Hematopoietic multipotent progenitor cell (in vitro differentiated cells): ENCODE results near the gene PRRC2A. TPM values are rescaled to one million over a fixed set of nuclear protein-coding genes. Genes with fewer than 3 reads are reported as not detected.

Experiments
- DNase-seq, 3 donors: peaks; one replicate each; pipeline ENCODE4 v3.0.0-alpha.2; 2011 to 2015; ENCODE audit warnings: low read depth in 2 of 3, low spot score in 2 of 3
- small RNA-seq: library from RNA; depleted of rRNA; stranded (forward); fragments of <200 nt; gene quantifications from one replicate; pipeline ENCODE3, GENCODE V24; 2012
- total RNA-seq: library from RNA; depleted of rRNA; stranded (reverse); fragments of >200 nt; gene quantifications from one replicate; pipeline ENCODE4 v1.2.3, GENCODE V29; 2012

PRRC2A gene
- total RNA-seq, 1 donor = 117 TPM

- DNase-seq = peak in 1 of 3 donors; percentile 21
Measured at GRCh38 chr6:31663961-31664789, 43.7 kb downstream of the PRRC2A start.

- DNase-seq = peak; percentile 84 to 94 (median 91)
Measured at GRCh38 chr6:31664790-31665500, 44.4 kb downstream of the PRRC2A start, which contains the start of gene GPANK1. Gene GPANK1, minus strand, starts transcription at chr6:31664997. Its CDS starts 519 bp downstream, at chr6:31664478.

DNA sequence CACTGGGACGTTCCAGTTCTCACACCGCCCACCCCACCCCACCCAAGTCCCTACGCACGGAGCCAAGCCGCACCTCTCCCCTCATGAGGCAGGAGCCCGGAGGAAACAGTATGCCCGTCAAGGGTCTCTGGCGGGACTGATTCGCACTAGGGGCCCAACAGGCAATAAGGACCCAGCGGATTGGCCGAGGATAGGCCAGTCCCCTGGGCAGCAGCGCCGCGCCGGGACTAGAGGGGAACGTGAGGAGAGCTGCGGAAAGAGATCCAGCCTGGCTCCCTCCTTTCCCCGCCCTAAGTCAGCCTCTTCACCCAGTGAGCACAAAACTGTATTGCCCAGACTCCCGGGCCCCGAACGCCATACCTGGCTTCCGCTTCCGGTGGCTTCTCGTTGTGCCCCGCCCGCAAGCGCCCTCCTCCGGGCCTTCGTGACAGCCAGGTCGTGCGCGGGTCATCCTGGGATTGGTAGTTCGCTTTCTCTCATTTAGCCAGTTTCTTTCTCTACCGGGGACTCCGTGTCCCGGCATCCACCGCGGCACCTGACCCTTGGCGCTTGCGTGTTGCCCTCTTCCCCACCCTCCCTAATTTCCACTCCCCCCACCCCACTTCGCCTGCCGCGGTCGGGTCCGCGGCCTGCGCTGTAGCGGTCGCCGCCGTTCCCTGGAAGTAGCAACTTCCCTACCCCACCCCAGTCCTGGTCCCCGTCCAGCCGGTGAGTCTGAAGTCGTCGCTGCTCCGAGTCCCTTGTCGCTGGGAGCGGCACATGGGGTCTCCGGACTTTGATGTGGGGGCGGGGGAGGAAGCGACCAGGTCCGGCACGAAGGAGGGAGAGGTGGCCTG lies 45.2 kb downstream of the PRRC2A start, which contains the start of gene CSNK2B:
Gene CSNK2B, plus strand, starts transcription at position 580 of the 836 bp plus-strand sequence. CDS start 752 bp downstream, outside the sequence.
- peak; percentile 89 to 99 (median 98) for DNase-seq

GRCh38 chr6:31666337-31666965 lies 45.9 kb downstream of the PRRC2A start:
- DNase-seq = no peak

GRCh38 chr6:31669676-31670075 lies 49.2 kb downstream of the PRRC2A start, which contains the start of gene LY6G5B:
Gene LY6G5B, plus strand, starts transcription at chr6:31669976. Its CDS starts 975 bp downstream, at chr6:31670951.
- DNase-seq = no peak

DNA sequence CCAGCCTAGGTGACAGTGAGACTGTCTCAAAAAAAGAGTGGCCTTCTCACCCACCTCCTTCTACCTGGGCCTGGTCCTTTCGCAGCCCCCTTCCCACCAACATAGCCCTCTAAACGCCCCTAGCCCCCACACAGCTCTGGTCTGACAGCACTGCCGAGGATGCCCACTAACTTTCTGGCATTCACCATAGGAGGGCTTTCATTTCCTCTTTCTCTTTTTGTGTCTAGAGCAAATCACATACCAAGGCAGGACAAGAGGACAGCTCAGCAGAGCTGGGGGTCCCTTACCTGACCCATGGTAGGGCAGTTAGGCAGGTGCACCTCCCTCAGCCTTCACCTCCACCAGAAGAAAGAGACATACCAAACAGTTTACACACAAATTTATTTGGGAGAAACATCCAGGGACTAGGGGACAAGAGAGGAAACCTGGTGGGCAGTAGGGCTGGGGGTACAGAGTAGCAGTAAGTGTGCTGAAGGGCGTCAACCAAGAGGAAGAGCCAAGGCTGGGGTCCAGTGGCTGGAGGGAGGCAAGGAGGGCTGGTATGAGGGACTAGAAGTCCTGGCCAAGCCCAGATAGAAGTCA lies 55.9 kb downstream of the PRRC2A start:
- no peak for DNase-seq

DNA sequence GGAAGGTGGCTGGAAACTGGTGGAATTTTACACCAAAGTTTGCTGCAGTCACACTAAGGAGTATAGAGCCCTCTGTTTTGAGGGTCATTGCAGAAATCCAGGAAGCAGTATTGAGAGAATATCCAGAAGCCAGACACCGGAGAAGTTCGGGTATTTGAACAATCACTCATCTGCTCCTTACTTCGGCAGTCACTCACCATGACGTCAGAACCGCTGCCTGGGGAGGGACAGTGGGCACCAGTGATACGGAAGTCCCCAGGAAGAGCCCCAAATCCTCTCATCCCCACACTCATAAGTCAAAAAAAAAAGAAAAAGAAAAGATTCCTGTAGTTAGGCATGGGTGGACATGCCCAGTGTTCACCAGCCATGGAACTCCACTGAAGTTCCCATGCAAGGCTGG lies 56.4 kb downstream of the PRRC2A start:
- DNase-seq = no peak

- DNase-seq = no peak
Measured at GRCh38 chr6:31677955-31678354, 57.4 kb downstream of the PRRC2A start.

- DNase-seq = peak; percentile 41 to 69 (median 62)
Measured at GRCh38 chr6:31680226-31681134, 60.0 kb downstream of the PRRC2A start, which contains the start of gene LY6G5C. Gene LY6G5C, minus strand, starts transcription at chr6:31681067. Its CDS starts 694 bp downstream, at chr6:31680373.

DNA sequence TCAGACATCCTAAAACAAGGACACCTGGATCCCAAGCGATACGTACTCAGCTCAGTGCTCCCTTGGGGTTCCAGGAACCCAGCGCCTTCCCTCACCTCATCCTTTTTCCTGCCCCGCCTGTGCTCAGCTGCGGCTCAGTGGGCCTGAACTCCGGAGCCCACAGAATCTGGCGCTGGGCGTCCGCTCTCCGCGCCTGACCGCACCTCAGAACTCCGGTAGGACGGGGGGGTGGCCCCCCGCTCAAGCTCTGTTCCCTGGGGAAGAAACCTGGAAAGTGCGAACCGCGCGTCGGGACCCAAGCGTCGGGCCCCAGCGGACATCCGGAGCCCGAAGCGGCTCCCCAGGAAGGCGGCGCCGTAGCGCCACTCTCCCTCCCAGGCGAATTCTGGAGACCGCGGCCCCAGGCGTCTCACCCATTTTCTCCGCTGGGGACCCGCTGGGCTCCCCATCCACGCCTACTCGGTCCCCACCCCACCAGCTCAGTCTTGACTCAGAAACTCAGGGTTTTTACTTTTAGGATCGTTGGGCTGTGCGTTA lies 60.7 kb downstream of the PRRC2A start:
- peak; percentile 33 to 65 (median 44) for DNase-seq

DNA sequence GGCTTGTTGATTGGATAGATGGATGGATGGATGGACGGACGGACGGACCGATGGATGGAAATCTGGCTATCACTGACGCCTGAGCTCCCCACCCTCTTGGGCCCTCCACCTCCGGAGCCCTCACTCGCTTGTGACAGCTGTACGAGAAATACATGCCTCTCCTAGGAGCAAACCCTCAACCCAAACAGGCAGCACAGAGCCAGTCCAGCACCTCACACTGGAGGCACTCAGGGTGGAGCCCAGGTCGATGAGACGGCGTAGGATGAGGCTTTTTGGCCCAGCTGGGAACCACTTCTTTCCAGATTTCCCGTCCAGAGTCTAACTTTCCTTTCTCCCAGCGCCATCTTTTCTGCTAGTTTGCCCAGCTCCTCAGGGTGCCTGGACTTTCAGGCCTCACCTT lies 63.1 kb downstream of the PRRC2A start:
- no peak for DNase-seq

- DNase-seq = no peak
Measured at GRCh38 chr6:31686483-31686882, 66.0 kb downstream of the PRRC2A start.

- DNase-seq = no peak
Measured at GRCh38 chr6:31687321-31687720, 66.8 kb downstream of the PRRC2A start.

Small RNAs within 50 kb of the gene (small RNA-seq; reads per million reads assigned to genes)
- gene MIR6832 (not detected), gene RF00019 (not detected), gene SNORA38 (38.3 reads per million, percentile 96 among the genes with 10 or more reads in this experiment), gene UQCRHP1 (not detected)

Other genes starting within 250 kb of the PRRC2A start
- 15.9 TPM for gene MICA, start 217.1 kb upstream of the PRRC2A start, total RNA-seq
- gene MICB, start 122.6 kb upstream of the PRRC2A start, total RNA-seq = 15.1 TPM
- not detected for gene MCCD1, start 91.8 kb upstream of the PRRC2A start, total RNA-seq
- gene DDX39B, start 78.7 kb upstream of the PRRC2A start, total RNA-seq = 571 TPM
- gene ATP6V1G2, start 74.1 kb upstream of the PRRC2A start, total RNA-seq = 1.1 TPM
- gene NFKBIL1, start 73.1 kb upstream of the PRRC2A start, total RNA-seq = 33.7 TPM
- under 0.01 TPM for gene LTA, start 48.4 kb upstream of the PRRC2A start, total RNA-seq
- 0.27 TPM for gene TNF, start 45.1 kb upstream of the PRRC2A start, total RNA-seq
- gene LTB, start 38.3 kb upstream of the PRRC2A start, total RNA-seq = 31.0 TPM
- gene LST1, start 34.4 kb upstream of the PRRC2A start, total RNA-seq = 74.9 TPM
- gene NCR3, start 27.7 kb upstream of the PRRC2A start, total RNA-seq = 0.27 TPM
- gene AIF1, start 5.5 kb upstream of the PRRC2A start, total RNA-seq = 66.8 TPM
- 172 TPM for gene BAG6, start 31.9 kb downstream of the PRRC2A start, total RNA-seq
- gene APOM, start 35.2 kb downstream of the PRRC2A start, total RNA-seq = 3.8 TPM
- 19.1 TPM for gene C6orf47, start 40.1 kb downstream of the PRRC2A start, total RNA-seq
- 16.2 TPM for gene GPANK1, start 44.3 kb downstream of the PRRC2A start, total RNA-seq
- gene CSNK2B, start 45.4 kb downstream of the PRRC2A start, total RNA-seq = 232 TPM
- 7.8 TPM for gene LY6G5B, start 49.3 kb downstream of the PRRC2A start, total RNA-seq
- gene LY6G5C, start 60.4 kb downstream of the PRRC2A start, total RNA-seq = 3.5 TPM
- gene ABHD16A, start 82.6 kb downstream of the PRRC2A start, total RNA-seq = 75.4 TPM
- 0.54 TPM for gene LY6G6F, start 86.2 kb downstream of the PRRC2A start, total RNA-seq
- 1.6 TPM for gene LY6G6D, start 94.6 kb downstream of the PRRC2A start, total RNA-seq
- gene LY6G6C, start 101.0 kb downstream of the PRRC2A start, total RNA-seq = 0.54 TPM
- 7.8 TPM for gene MPIG6B, start 102.7 kb downstream of the PRRC2A start, total RNA-seq
- gene DDAH2, start 108.6 kb downstream of the PRRC2A start, total RNA-seq = 223 TPM
- gene CLIC1, start 115.8 kb downstream of the PRRC2A start, total RNA-seq = 794 TPM
- gene MSH5, start 119.3 kb downstream of the PRRC2A start, total RNA-seq = 32.3 TPM
- gene SAPCD1, start 141.9 kb downstream of the PRRC2A start, total RNA-seq = 0.27 TPM
- gene VWA7, start 156.6 kb downstream of the PRRC2A start, total RNA-seq = 2.4 TPM
- 52.0 TPM for gene VARS1, start 175.0 kb downstream of the PRRC2A start, total RNA-seq
- 70.6 TPM for gene LSM2, start 186.3 kb downstream of the PRRC2A start, total RNA-seq
- 1.9 TPM for gene HSPA1L, start 194.6 kb downstream of the PRRC2A start, total RNA-seq
- 358 TPM for gene HSPA1A, start 194.8 kb downstream of the PRRC2A start, total RNA-seq
- 303 TPM for gene HSPA1B, start 207.0 kb downstream of the PRRC2A start, total RNA-seq
- gene NEU1, start 242.1 kb downstream of the PRRC2A start, total RNA-seq = 51.7 TPM